Right lung (tissue), 5 donors: ENCODE data around the gene ABHD2. TPM values are rescaled to one million over a fixed set of nuclear protein-coding genes. Genes with fewer than 3 reads are reported as not detected.

ENCODE experiments used
- DNase-seq, 2 donors: peaks; one replicate each; pipeline ENCODE4 v3.0.0-alpha.2; 2013
- polyA plus RNA-seq, 5 donors: library from polyadenylated mRNA; unstranded; fragments of 120-200 nt; gene quantifications; one replicate each; pipeline versions ENCODE4 v1.2.1 to v1.2.3, GENCODE V29; 2013; ENCODE audit warnings: inconsistent platforms in 1 of 5, low replicate concordance in 1 of 5; ENCODE audit not compliant: insufficient read length in 5 of 5, insufficient read depth in 1 of 5

ABHD2 gene
- polyA plus RNA-seq, 5 donors: 32.4 to 49.5 (median 38.0) TPM

GRCh38 chr15:89163271-89164055 lies 75.2 kb downstream of the ABHD2 start:
- no peak for DNase-seq

GRCh38 chr15:89164712-89165211 lies 76.5 kb downstream of the ABHD2 start:
- no peak for DNase-seq

GRCh38 chr15:89165677-89166076 lies 77.4 kb downstream of the ABHD2 start:
- no peak for DNase-seq

- DNase-seq: no peak
Measured at GRCh38 chr15:89167267-89168176, 79.3 kb downstream of the ABHD2 start.

- DNase-seq: no peak
Measured at GRCh38 chr15:89168316-89168833, 80.1 kb downstream of the ABHD2 start.

GRCh38 chr15:89170364-89170763 lies 82.1 kb downstream of the ABHD2 start:
- no peak for DNase-seq

GRCh38 chr15:89171136-89172072 lies 83.1 kb downstream of the ABHD2 start:
- DNase-seq: peak in 1 of 2 donors; percentile 23

- DNase-seq: no peak
Measured at GRCh38 chr15:89172921-89173320, 84.7 kb downstream of the ABHD2 start.

GRCh38 chr15:89174476-89174875 lies 86.2 kb downstream of the ABHD2 start:
- DNase-seq: no peak

GRCh38 chr15:89175617-89176191 lies 87.4 kb downstream of the ABHD2 start:
- DNase-seq: no peak

GRCh38 chr15:89177116-89177515 lies 88.9 kb downstream of the ABHD2 start:
- DNase-seq: no peak

- DNase-seq: peak; percentile 64 to 73
Measured at GRCh38 chr15:89177633-89178306, 89.5 kb downstream of the ABHD2 start.

GRCh38 chr15:89178307-89178977 lies 90.2 kb downstream of the ABHD2 start:
- no peak for DNase-seq

GRCh38 chr15:89179966-89180875 lies 92.0 kb downstream of the ABHD2 start:
- no peak for DNase-seq

- no peak for DNase-seq
Measured at GRCh38 chr15:89184357-89184756, 96.1 kb downstream of the ABHD2 start.

- no peak for DNase-seq
Measured at GRCh38 chr15:89184886-89185526, 96.8 kb downstream of the ABHD2 start.

GRCh38 chr15:89186803-89187202 lies 98.5 kb downstream of the ABHD2 start:
- no peak for DNase-seq
